Astrocyte of the cerebellum (primary cell): ENCODE results near the gene NPM1.
"Not testable (repeated sequence)": the region's sequence is repeated elsewhere in the genome, so short reads cannot be mapped to it uniquely, and the experiment has no call there.

Experiments used
- DNase-seq: peaks from one replicate; pipeline ENCODE4 v3.0.0-alpha.2; 2011; ENCODE audit warnings: low read depth
- H3K4me3 ChIP-seq: 2 replicates; pipeline ENCODE4 v1.5.1; 2011; ENCODE audit warnings: mild to moderate bottlenecking, low read depth, low read length, moderate library complexity
- CTCF ChIP-seq: IDR thresholded peaks from 2 replicates; pipeline ENCODE4 v1.5.1; 2012; ENCODE audit warnings: low read length, low read depth, moderate library complexity, mild to moderate bottlenecking; ENCODE audit errors: missing control alignments
- in situ Hi-C: cut with HindIII; loops from 2 replicates; pipeline ENCODE4 v1.10.0; 2017; ENCODE audit warnings: low sequenced_read_pairs

The NPM1 gene

GRCh38 chr5:171392585-171393159 lies 5.0 kb downstream of the NPM1 start:
- no peak overlapping the region for H3K4me3 ChIP-seq
- TF ChIP-seq CTCF: no peak
- in situ Hi-C loops: no loop called here
- DNase-seq: no peak

GRCh38 chr5:171395042-171395441 lies 7.4 kb downstream of the NPM1 start:
- TF ChIP-seq CTCF: no peak
- no peak overlapping the region for H3K4me3 ChIP-seq
- no peak for DNase-seq
- in situ Hi-C loops: no loop called here

- DNase-seq, in situ Hi-C loops, H3K4me3 ChIP-seq: not testable (repeated sequence)
Measured at GRCh38 chr5:171396583-171396982, 8.9 kb downstream of the NPM1 start.

GRCh38 chr5:171397190-171397589 lies 9.5 kb downstream of the NPM1 start:
- in situ Hi-C loops: no loop called here
- no peak for DNase-seq
- TF ChIP-seq CTCF: no peak
- no peak overlapping the region for H3K4me3 ChIP-seq

GRCh38 chr5:171397599-171397998 lies 9.9 kb downstream of the NPM1 start:
- no peak for DNase-seq
- no peak for TF ChIP-seq CTCF
- in situ Hi-C loops: no loop called here
- H3K4me3 ChIP-seq: no peak overlapping the region

- H3K4me3 ChIP-seq, DNase-seq, in situ Hi-C loops: not testable (repeated sequence)
Measured at GRCh38 chr5:171398660-171399059, 11.0 kb downstream of the NPM1 start.

- no peak for TF ChIP-seq CTCF
- in situ Hi-C loops: loop anchor here (25.0 kb wide), 1 partner anchor 462 kb away; no protein-coding TSS in a partner anchor
- DNase-seq: no peak
- H3K4me3 ChIP-seq: no peak overlapping the region
Measured at GRCh38 chr5:171400169-171400568, 12.5 kb downstream of the NPM1 start.
